ENCODE data around the gene BTBD9. TPM values are rescaled to one million over a fixed set of nuclear protein-coding genes. Genes with fewer than 3 reads are reported as not detected.

Gene BTBD9
- total RNA-seq, 2 experiments from 2014 or later, result 11.0 to 13.8 TPM

GRCh38 chr6:38150021-38150420, 489.7 kb downstream of the BTBD9 start:
- no peak for DNase-seq
- Mint-ChIP-seq H3K4me3 (no peak overlapping the region), H3K36me3 (no peaks in the 10 kb centered on the region), H3K4me1 (no peaks in the 10 kb centered on the region), H3K27ac (no peak overlapping the region), H3K9me3 (ENCODE audit: low read depth) (no peaks in the 10 kb centered on the region), H3K27me3 (no peaks in the 10 kb centered on the region)
- ATAC-seq, result no peak
- CTCF ChIA-PET, result interaction anchor here (0.6 kb wide), 1 partner anchor 677 kb away, joined by 3 read pairs; no protein-coding TSS in a partner anchor

DNA sequence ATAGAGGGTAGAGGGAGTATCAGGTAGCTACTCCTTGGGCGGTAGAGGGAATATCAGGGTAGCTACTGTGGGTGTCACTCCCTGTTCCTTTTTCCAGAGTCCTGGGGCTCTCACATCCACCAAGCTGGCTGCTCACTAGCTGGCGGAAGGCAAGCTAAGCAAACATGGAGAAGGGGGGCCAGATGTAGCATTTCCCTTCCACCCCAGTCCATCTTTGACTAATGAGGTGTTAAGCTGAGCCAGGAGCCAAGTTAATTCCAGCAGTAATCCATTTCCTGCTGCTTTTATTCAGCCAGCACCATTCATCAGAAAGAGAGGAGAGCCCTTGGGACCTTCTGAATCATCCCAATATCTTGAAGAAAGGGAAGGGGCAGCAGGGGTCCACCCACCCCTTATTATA, 490.2 kb downstream of the BTBD9 start:
- no peaks in the 10 kb centered on the region for H3K27me3 Mint-ChIP-seq
- CTCF ChIA-PET, result interaction anchor here (0.6 kb wide), 1 partner anchor 678 kb away, joined by 3 read pairs; no protein-coding TSS in a partner anchor

GRCh38 chr6:38148606-38149005, 491.1 kb downstream of the BTBD9 start:
- CTCF ChIA-PET, result no interaction called here
- Mint-ChIP-seq H3K4me1 (no peaks in the 10 kb centered on the region), H3K9me3 (ENCODE audit: low read depth) (no peaks in the 10 kb centered on the region), H3K27ac (no peak overlapping the region), H3K4me3 (no peak overlapping the region), H3K27me3 (no peaks in the 10 kb centered on the region), H3K36me3 (no peaks in the 10 kb centered on the region)
- no peak for ATAC-seq
- no peak for DNase-seq

More for the DNA sequence above, 490.2 kb downstream of the BTBD9 start:
- DNase-seq (no peak), ATAC-seq (no peak)
- H3K9me3 Mint-ChIP-seq (ENCODE audit: low read depth), result no peaks in the 10 kb centered on the region
- H3K36me3 Mint-ChIP-seq, result no peaks in the 10 kb centered on the region
- H3K4me3 Mint-ChIP-seq, result no peak overlapping the region
- no peak overlapping the region for H3K27ac Mint-ChIP-seq
- H3K4me1 Mint-ChIP-seq, result no peaks in the 10 kb centered on the region

GRCh38 chr6:38146734-38147027, 493.0 kb downstream of the BTBD9 start:
- Mint-ChIP-seq H3K4me1 (no peaks in the 10 kb centered on the region), H3K36me3 (no peaks in the 10 kb centered on the region), H3K27me3 (no peaks in the 10 kb centered on the region), H3K27ac (no peak overlapping the region), H3K9me3 (ENCODE audit: low read depth) (no peaks in the 10 kb centered on the region), H3K4me3 (no peak overlapping the region)
- CTCF ChIA-PET, result no interaction called here
- DNase-seq, result no peak
- ATAC-seq, result no peak

DNA sequence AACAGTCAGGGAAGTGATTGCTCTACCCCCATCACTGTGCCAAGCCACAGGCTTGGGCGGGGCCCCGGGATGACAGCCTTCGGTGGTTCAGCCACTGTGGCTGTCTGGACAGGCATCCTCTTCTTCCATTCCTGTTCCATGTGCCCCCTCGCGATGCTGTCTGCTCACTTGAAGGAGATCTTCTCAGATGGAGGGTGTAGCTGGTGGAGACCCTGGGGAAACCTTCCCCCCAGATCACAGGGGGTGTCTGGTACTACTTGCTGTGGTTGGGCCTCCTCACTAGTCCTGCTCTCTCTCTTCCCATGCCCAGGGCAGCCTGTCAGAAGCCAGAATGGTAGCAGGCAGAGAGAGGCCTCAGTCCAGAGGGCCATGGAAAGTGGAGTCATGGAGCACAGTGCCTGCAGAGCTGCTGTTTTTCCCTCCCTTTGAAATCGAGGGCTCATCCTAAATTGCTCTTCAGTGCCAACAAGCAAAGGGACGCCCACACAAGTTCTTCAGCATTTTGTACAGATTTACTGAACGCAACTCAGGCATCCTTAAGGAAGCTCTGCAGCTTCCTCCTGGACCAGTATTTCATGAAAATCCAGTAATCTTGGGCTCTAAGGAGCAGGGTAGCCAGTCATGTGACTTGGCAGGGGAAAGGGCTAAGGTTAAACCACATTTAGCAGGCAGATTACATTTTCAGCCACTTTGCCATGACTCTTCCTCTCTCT, 493.6 kb downstream of the BTBD9 start:
- H3K4me3 Mint-ChIP-seq, result no peak overlapping the region
- H3K9me3 Mint-ChIP-seq (ENCODE audit: low read depth), result no peaks in the 10 kb centered on the region
- DNase-seq (no peak), ATAC-seq (no peak)
- H3K4me1 Mint-ChIP-seq, result no peaks in the 10 kb centered on the region
- no peak overlapping the region for H3K27ac Mint-ChIP-seq
- CTCF ChIA-PET, result no interaction called here
- H3K27me3 Mint-ChIP-seq, result no peaks in the 10 kb centered on the region
- no peaks in the 10 kb centered on the region for H3K36me3 Mint-ChIP-seq

GRCh38 chr6:38144365-38144945, 495.3 kb downstream of the BTBD9 start:
- DNase-seq (no peak), ATAC-seq (no peak)
- CTCF ChIA-PET, result interaction anchor here (0.8 kb wide), 1 partner anchor 13 kb away, joined by 3 read pairs; no protein-coding TSS in a partner anchor
- no peaks in the 10 kb centered on the region for H3K9me3 Mint-ChIP-seq (ENCODE audit: low read depth)
- H3K27me3 Mint-ChIP-seq, result no peaks in the 10 kb centered on the region
- H3K4me3 Mint-ChIP-seq, result no peak overlapping the region
- H3K27ac Mint-ChIP-seq, result no peak overlapping the region
- H3K36me3 Mint-ChIP-seq, result no peaks in the 10 kb centered on the region
- H3K4me1 Mint-ChIP-seq, result no peaks in the 10 kb centered on the region

DNA sequence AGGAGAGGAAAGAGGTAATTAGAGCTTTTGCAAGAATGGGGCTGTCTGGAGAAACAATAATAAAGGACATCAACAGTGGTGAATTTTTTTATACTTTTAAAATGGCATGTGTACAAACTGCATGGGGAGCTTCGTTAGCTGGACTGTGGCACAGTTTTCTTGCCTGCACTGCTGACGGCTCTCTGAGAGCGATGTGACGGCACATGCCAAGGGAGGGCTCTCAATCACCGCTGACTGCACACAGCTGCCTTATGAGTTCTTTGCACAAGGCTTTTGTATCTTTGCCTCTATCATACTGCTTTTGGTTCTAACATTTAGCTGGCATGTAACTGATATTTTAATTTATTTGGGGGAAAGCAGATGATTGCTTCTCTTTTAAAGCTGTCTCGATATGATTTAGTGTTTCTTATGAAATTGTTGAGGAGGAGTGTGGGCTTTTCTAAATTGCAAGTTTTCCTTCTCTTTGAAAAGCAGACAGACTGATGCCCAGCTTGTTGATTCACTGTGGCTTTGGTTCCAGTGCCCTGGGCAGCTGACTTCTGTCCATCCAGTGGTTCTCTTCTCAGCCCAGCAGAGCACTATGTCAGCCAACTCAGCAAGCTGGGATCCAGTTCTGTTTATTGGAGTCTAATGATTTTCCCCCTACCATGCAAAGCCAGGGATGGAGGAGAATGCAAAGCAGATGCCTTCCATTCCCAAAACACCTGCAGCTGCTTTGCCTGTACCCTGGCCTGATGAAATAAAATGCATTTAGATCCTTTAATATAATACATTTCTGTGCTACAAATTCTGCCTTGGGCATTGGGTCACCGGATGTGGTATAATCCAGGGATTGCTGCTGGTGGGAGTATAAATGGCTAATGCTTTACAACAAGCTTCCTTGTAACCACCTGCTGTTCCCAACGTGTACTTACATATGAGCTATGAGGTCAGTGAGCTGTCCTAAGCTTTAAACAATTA, 496.3 kb downstream of the BTBD9 start:
- DNase-seq (no peak), ATAC-seq (no peak)
- Mint-ChIP-seq H3K27me3 (no peaks in the 10 kb centered on the region), H3K36me3 (no peaks in the 10 kb centered on the region), H3K4me1 (no peaks in the 10 kb centered on the region), H3K27ac (no peak overlapping the region), H3K9me3 (ENCODE audit: low read depth) (no peaks in the 10 kb centered on the region), H3K4me3 (no peak overlapping the region)
- CTCF ChIA-PET, result interaction anchor here (0.8 kb wide), 1 partner anchor 12 kb away, joined by 3 read pairs; no protein-coding TSS in a partner anchor

- H3K4me3 Mint-ChIP-seq, result no peak overlapping the region
- no peak overlapping the region for H3K27ac Mint-ChIP-seq
- CTCF ChIA-PET, result no interaction called here
- H3K4me1 Mint-ChIP-seq, result no peaks in the 10 kb centered on the region
- DNase-seq (no peak), ATAC-seq (no peak)
- H3K27me3 Mint-ChIP-seq, result no peaks in the 10 kb centered on the region
- H3K9me3 Mint-ChIP-seq (ENCODE audit: low read depth), result no peaks in the 10 kb centered on the region
- no peaks in the 10 kb centered on the region for H3K36me3 Mint-ChIP-seq
Observed at GRCh38 chr6:38142178-38142902, 497.4 kb downstream of the BTBD9 start.

DNA sequence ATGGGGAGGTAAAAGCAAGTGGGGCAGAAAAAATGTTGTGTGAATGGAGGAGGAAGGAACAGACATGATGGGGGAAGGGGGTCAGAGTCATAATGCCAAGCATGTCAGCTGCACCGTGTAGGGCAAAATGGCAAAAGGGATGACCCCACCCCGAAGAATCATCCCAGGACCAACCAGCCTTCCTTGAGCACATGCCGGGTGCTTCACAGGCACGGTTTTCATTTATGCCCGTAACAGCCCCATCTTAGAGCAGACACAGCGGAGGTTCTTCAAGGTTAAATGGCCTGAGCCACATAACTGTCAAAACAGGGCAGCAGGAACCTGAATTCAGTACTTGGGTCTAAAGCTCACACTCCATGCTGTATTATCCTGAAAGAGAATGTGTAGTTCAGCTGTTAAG, 498.0 kb downstream of the BTBD9 start:
- Mint-ChIP-seq H3K36me3 (no peaks in the 10 kb centered on the region), H3K27me3 (no peaks in the 10 kb centered on the region), H3K4me3 (no peak overlapping the region), H3K4me1 (no peaks in the 10 kb centered on the region), H3K9me3 (ENCODE audit: low read depth) (no peaks in the 10 kb centered on the region), H3K27ac (no peak overlapping the region)
- DNase-seq, result no peak
- CTCF ChIA-PET, result no interaction called here
- ATAC-seq, result no peak

DNA sequence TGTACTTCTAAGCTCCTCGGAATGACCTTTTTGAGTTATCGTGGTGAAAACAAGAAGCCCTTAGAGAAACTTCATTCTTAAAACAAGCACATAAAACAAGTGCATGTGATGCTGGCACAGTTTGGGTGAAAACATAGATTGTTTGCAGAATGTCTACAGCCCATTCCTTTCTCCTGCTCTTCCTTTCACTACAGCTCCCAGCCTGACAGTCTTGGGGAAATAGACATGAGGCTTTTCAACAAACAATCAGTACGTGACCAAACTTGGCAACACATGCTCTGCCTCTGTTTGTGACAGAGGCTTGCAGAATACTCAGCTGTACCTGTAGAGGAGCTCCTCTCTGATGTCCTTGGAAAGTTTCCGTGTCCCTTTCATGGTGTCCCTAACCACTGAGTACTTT, 498.6 kb downstream of the BTBD9 start:
- CTCF ChIA-PET, result no interaction called here

DNA sequence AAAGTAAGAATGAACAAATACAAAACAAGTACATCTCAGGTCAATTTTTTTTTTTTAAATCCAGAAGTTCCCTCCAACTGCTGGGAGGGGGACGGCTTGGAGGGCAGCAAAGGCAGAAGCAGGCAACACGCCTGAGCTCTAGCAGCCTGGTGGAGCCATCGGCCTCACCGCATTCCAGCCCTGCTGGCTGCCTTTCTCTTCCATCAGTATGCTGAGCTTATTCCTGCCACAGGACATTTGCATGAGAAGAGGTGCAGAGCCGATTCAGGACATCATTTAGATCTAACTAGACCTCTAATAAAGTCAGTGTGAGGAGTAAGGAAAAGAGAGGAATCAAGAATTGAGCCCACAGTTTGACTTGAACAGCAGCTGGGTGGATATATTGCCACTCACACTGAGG, 501.4 kb downstream of the BTBD9 start:
- Mint-ChIP-seq H3K4me1 (no peaks in the 10 kb centered on the region), H3K36me3 (no peaks in the 10 kb centered on the region), H3K4me3 (no peak overlapping the region), H3K27me3 (no peaks in the 10 kb centered on the region), H3K9me3 (ENCODE audit: low read depth) (no peaks in the 10 kb centered on the region), H3K27ac (no peak overlapping the region)
- CTCF ChIA-PET, result no interaction called here
- ATAC-seq (no peak), DNase-seq (no peak)

More for the DNA sequence above, 498.6 kb downstream of the BTBD9 start:
- Mint-ChIP-seq H3K4me1 (no peaks in the 10 kb centered on the region), H3K36me3 (no peaks in the 10 kb centered on the region), H3K27me3 (no peaks in the 10 kb centered on the region), H3K27ac (no peak overlapping the region), H3K9me3 (ENCODE audit: low read depth) (no peaks in the 10 kb centered on the region), H3K4me3 (no peak overlapping the region)
- no peak for DNase-seq
- no peak for ATAC-seq

- DNase-seq, result no peak
- no peak overlapping the region for H3K4me3 Mint-ChIP-seq
Observed at GRCh38 chr6:38137608-38138265, 502.0 kb downstream of the BTBD9 start.

GRCh38 chr6:38136547-38136946, 503.2 kb downstream of the BTBD9 start:
- ATAC-seq (no peak), DNase-seq (no peak)
- no peaks in the 10 kb centered on the region for H3K36me3 Mint-ChIP-seq
- no peaks in the 10 kb centered on the region for H3K9me3 Mint-ChIP-seq (ENCODE audit: low read depth)
- H3K4me3 Mint-ChIP-seq, result no peak overlapping the region
- H3K4me1 Mint-ChIP-seq, result peaks cover 2% of the 10 kb centered on the region
- H3K27ac Mint-ChIP-seq, result no peak overlapping the region
- H3K27me3 Mint-ChIP-seq, result no peaks in the 10 kb centered on the region
- CTCF ChIA-PET, result no interaction called here

More at GRCh38 chr6:38137608-38138265, 502.0 kb downstream of the BTBD9 start:
- H3K36me3 Mint-ChIP-seq, result no peaks in the 10 kb centered on the region
- no peaks in the 10 kb centered on the region for H3K27me3 Mint-ChIP-seq
- no peak for ATAC-seq
- no peaks in the 10 kb centered on the region for H3K9me3 Mint-ChIP-seq (ENCODE audit: low read depth)
- no peak overlapping the region for H3K27ac Mint-ChIP-seq
- CTCF ChIA-PET, result no interaction called here
- no peaks in the 10 kb centered on the region for H3K4me1 Mint-ChIP-seq

All from activated CD8-positive, alpha-beta memory T cell treated with anti-CD3 and anti-CD28 coated beads, Interleukin-2, amount 10 ng/mL, durations not matched to agents 7 days and 5 days (primary cell).